ENCODE results near the gene ZNF568. TPM values are rescaled to one million over a fixed set of nuclear protein-coding genes. Genes with fewer than 3 reads are reported as not detected.

The ZNF568 gene
- total RNA-seq, 1 experiment from 2014 or later, result 7.1 TPM

DNA sequence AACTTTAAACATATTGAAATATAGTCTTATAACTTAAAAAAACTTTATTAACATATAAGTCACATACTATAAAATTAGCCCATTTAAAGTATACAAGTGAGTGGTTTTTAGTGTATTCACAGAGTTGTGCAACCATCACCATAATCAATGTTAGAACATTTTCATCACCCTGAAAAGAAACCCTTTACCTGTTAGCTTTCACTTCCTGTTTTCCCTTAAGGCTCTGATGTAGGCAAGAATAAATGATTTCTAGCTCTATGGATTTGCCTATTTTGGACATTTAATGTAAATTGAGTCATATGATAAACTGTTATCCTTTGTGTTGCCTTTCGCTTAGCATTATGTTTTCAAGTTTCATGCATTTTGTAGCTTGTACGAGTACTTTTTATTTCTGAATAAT, 15.6 kb downstream of the ZNF568 start:
- intact Hi-C loops (cut with micrococcal nuclease; ENCODE audit: unreplicated experiment), result no loop called here
- BruUV-seq (replicated peaks), result no TSS peak
- CTCF ChIA-PET, result no interaction called here
- H3K36me3 ChIP-seq (ENCODE audit: insufficient read depth, low read length, poor library complexity, severe bottlenecking), result no peaks in the 10 kb centered on the region
- POLR2A ChIA-PET (ENCODE audit: low non-redundant PET), result no interaction called here
- no peaks in the 10 kb centered on the region for H3K4me1 ChIP-seq (ENCODE audit: insufficient read depth, low read length, poor library complexity, severe bottlenecking)
- H3K27ac ChIP-seq (ENCODE audit: low read depth, low read length, poor library complexity, severe bottlenecking), result no peak overlapping the region
- DNase-seq (ENCODE audit: low spot score), result no peak
- peaks cover 16% of the 10 kb centered on the region for H3K9me3 ChIP-seq (ENCODE audit: low read depth, low read length, poor library complexity, severe bottlenecking)
- TF ChIP-seq EZH2 (IDR thresholded peaks at IDR 0.05; ENCODE audit: borderline replicate concordance, low read depth, low read length, poor library complexity, severe bottlenecking), result no peak
- TF ChIP-seq, protein P1, sequence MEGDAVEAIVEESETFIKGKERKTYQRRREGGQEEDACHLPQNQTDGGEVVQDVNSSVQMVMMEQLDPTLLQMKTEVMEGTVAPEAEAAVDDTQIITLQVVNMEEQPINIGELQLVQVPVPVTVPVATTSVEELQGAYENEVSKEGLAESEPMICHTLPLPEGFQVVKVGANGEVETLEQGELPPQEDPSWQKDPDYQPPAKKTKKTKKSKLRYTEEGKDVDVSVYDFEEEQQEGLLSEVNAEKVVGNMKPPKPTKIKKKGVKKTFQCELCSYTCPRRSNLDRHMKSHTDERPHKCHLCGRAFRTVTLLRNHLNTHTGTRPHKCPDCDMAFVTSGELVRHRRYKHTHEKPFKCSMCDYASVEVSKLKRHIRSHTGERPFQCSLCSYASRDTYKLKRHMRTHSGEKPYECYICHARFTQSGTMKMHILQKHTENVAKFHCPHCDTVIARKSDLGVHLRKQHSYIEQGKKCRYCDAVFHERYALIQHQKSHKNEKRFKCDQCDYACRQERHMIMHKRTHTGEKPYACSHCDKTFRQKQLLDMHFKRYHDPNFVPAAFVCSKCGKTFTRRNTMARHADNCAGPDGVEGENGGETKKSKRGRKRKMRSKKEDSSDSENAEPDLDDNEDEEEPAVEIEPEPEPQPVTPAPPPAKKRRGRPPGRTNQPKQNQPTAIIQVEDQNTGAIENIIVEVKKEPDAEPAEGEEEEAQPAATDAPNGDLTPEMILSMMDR (conservative IDR thresholded peaks at IDR 0.05; ENCODE audit: low read depth, low read length), result no peak
- no peak overlapping the region for H3K4me3 ChIP-seq (ENCODE audit: low read depth, low read length, poor library complexity, severe bottlenecking)
- no peaks in the 10 kb centered on the region for H3K27me3 ChIP-seq (replicated peaks; ENCODE audit: insufficient read depth, low read depth, low read length, poor library complexity)

DNA sequence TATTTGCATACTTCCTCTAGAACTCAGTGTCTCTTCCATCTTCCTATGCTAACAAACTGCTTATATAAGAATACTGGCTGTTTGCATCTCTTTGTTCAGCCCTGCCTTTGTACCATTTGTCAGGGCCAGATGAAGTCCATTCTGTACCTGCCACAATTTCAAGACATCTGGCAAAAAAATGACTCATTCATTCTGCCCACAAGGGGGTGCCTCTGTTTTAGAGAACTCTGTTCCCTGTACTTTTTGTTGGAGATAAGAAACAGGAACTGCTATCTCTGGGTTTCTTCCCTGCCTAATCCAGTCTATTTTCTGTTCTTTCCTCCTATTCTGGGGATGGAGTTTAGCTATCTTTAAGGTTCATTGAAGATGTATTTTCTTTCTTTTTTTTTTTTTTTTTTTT, 23.0 kb downstream of the ZNF568 start:
- Histone ChIP-seq H3K4me1 (ENCODE audit: insufficient read depth, low read length, poor library complexity, severe bottlenecking) (no peaks in the 10 kb centered on the region), H3K27me3 (replicated peaks; ENCODE audit: insufficient read depth, low read depth, low read length, poor library complexity) (no peaks in the 10 kb centered on the region), H3K9me3 (ENCODE audit: low read depth, low read length, poor library complexity, severe bottlenecking) (peaks cover 3% of the 10 kb centered on the region), H3K27ac (ENCODE audit: low read depth, low read length, poor library complexity, severe bottlenecking) (no peak overlapping the region), H3K4me3 (ENCODE audit: low read depth, low read length, poor library complexity, severe bottlenecking) (no peak overlapping the region), H3K36me3 (ENCODE audit: insufficient read depth, low read length, poor library complexity, severe bottlenecking) (no peaks in the 10 kb centered on the region)
- ChIA-PET POLR2A (ENCODE audit: low non-redundant PET) (no interaction called here), CTCF (no interaction called here)
- intact Hi-C loops (cut with micrococcal nuclease; ENCODE audit: unreplicated experiment), result no loop called here
- no peak for TF ChIP-seq EZH2 (IDR thresholded peaks at IDR 0.05; ENCODE audit: borderline replicate concordance, low read depth, low read length, poor library complexity, severe bottlenecking)
- TF ChIP-seq, protein P1 (conservative IDR thresholded peaks at IDR 0.05; ENCODE audit: low read depth, low read length), result peak; percentile 26; the same call in 1 of the 2 replicates
- DNase-seq (ENCODE audit: low spot score), result no peak
- BruUV-seq (replicated peaks), result no TSS peak

DNA sequence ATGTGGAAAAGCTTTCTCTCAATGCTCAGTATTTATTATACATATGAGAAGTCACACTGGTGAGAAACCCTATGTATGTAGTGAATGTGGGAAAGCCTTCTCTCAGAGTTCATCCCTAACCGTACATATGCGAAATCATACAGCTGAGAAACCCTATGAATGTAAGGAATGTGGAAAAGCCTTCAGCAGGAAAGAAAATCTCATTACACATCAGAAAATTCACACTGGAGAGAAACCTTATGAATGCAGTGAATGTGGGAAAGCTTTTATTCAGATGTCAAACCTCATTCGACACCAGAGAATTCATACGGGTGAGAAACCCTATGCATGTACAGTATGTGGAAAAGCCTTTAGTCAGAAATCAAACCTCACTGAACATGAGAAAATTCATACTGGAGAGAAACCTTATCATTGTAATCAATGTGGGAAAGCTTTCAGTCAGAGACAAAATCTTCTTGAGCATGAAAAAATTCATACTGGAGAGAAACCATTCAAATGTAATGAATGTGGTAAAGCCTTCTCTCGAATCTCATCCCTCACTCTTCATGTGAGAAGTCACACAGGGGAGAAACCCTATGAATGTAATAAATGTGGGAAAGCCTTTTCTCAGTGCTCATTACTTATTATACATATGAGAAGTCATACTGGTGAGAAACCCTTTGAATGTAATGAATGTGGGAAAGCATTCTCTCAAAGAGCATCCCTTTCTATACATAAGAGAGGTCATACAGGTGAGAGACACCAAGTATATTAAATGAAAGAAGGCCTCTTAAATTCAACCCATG, 34.4 kb downstream of the ZNF568 start:
- ChIA-PET POLR2A (ENCODE audit: low non-redundant PET) (no interaction called here), CTCF (no interaction called here)
- H3K4me3 ChIP-seq (ENCODE audit: low read depth, low read length, poor library complexity, severe bottlenecking), result no peak overlapping the region
- H3K36me3 ChIP-seq (ENCODE audit: insufficient read depth, low read length, poor library complexity, severe bottlenecking), result no peaks in the 10 kb centered on the region
- no peak overlapping the region for H3K27ac ChIP-seq (ENCODE audit: low read depth, low read length, poor library complexity, severe bottlenecking)
- no peaks in the 10 kb centered on the region for H3K4me1 ChIP-seq (ENCODE audit: insufficient read depth, low read length, poor library complexity, severe bottlenecking)
- no peaks in the 10 kb centered on the region for H3K27me3 ChIP-seq (replicated peaks; ENCODE audit: insufficient read depth, low read depth, low read length, poor library complexity)
- BruUV-seq (replicated peaks), result no TSS peak
- intact Hi-C loops (cut with micrococcal nuclease; ENCODE audit: unreplicated experiment), result no loop called here
- TF ChIP-seq EZH2 (IDR thresholded peaks at IDR 0.05; ENCODE audit: borderline replicate concordance, low read depth, low read length, poor library complexity, severe bottlenecking), result no peak
- TF ChIP-seq, protein P1 (conservative IDR thresholded peaks at IDR 0.05; ENCODE audit: low read depth, low read length), result no peak
- peaks cover 49% of the 10 kb centered on the region for H3K9me3 ChIP-seq (ENCODE audit: low read depth, low read length, poor library complexity, severe bottlenecking)
- DNase-seq (ENCODE audit: low spot score), result no peak
